ENCODE results near the gene SCG3. TPM values are rescaled to one million over a fixed set of nuclear protein-coding genes. Genes with fewer than 3 reads are reported as not detected.

The SCG3 gene
- total and polyA plus RNA-seq, 9 donors, result 0.04 to 0.74 (median 0.23) TPM; not detected in 1

DNA sequence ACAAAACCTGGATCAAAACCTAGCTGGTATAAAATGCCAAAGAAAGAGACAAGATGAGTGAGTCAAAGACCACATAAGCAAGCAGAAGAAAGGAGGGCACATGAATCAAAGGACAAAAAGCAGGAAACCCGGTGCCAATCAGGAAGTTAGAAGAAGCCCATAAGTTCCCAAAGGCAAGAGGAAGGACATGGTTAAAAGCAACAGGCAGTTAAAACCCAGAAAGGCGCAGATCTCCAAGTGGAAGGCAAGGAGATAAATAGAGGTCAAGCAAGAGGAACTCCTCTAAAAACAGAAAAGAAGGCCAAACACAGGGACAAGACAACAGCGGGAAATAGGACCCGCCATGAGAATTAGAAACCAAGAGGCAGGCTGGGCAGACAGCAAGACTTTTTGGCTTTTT lies 74.5 kb downstream of the SCG3 start:
- whole genome bisulfite sequencing (ENCODE audit: insufficient coverage), result 63% methylated on average over 3 of the region's 4 CpGs
- Histone ChIP-seq H3K9me3 (replicated peaks; ENCODE audit: control insufficient read depth, low read depth, low read length) (peaks cover 2% of the 10 kb centered on the region), H3K36me3 (ENCODE audit: control insufficient read depth, insufficient read depth, low read length) (no peaks in the 10 kb centered on the region), H3K4me3 (ENCODE audit: low read length) (no peak overlapping the region), H3K27ac (ENCODE audit: low read length) (no peak overlapping the region), H3K4me1 (ENCODE audit: control insufficient read depth, insufficient read depth, low read length) (peaks cover 17% of the 10 kb centered on the region), H3K27me3 (ENCODE audit: control insufficient read depth, insufficient read depth, low read length) (peaks cover 7% of the 10 kb centered on the region)
- DNase-seq, result no peak

DNA sequence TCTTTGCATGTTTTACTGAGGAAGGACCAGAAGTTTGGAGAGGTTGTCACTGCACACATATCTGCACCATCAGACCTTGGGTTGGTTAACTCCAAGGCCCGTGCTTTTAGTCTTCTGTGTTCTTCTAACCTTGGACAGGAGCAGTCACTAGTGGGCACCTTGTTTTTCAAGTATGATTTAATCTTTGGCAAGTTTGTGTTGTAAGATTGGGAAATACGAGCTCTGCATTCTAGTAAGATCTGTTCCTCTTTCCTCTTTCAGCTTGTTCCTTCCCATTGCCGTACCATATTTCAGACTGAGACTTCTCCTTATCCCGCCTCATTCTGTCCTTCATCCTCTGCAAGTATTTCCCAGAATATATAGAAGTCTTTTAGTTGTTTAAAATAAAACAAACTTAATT lies 75.2 kb downstream of the SCG3 start:
- H3K27ac ChIP-seq (ENCODE audit: low read length), result no peak overlapping the region
- peaks cover 12% of the 10 kb centered on the region for H3K4me1 ChIP-seq (ENCODE audit: control insufficient read depth, insufficient read depth, low read length)
- H3K36me3 ChIP-seq (ENCODE audit: control insufficient read depth, insufficient read depth, low read length), result no peaks in the 10 kb centered on the region
- H3K4me3 ChIP-seq (ENCODE audit: low read length), result no peak overlapping the region
- DNase-seq, result no peak
- WGBS (ENCODE audit: insufficient coverage), result no CpG with 5 or more reads among the region's 4 CpGs
- peaks cover 3% of the 10 kb centered on the region for H3K27me3 ChIP-seq (ENCODE audit: control insufficient read depth, insufficient read depth, low read length)
- H3K9me3 ChIP-seq (replicated peaks; ENCODE audit: control insufficient read depth, low read depth, low read length), result peaks cover 2% of the 10 kb centered on the region

DNA sequence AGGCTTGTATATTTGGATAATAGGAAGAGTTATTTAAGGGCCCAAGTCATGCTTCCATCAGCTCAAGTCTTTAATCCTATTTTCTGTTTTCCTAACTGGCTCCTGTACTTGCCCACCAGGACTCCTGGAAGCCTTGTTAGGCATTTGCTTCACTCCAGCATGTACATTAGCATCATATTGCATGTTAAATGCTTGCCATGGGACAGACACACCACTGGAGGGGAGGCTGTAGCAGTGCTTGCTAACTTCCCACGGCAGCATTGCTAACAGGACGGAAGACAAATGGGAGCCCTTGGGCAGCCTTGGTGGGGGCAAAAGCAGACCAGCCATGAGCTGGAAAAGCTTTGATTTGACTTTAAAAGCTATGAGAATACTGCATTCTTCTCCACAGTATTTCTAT lies 76.1 kb downstream of the SCG3 start:
- no peak overlapping the region for H3K27ac ChIP-seq (ENCODE audit: low read length)
- H3K36me3 ChIP-seq (ENCODE audit: control insufficient read depth, insufficient read depth, low read length), result no peaks in the 10 kb centered on the region
- peaks cover 2% of the 10 kb centered on the region for H3K9me3 ChIP-seq (replicated peaks; ENCODE audit: control insufficient read depth, low read depth, low read length)
- peaks cover under 1% of the 10 kb centered on the region for H3K27me3 ChIP-seq (ENCODE audit: control insufficient read depth, insufficient read depth, low read length)
- peaks cover 7% of the 10 kb centered on the region for H3K4me1 ChIP-seq (ENCODE audit: control insufficient read depth, insufficient read depth, low read length)
- no peak overlapping the region for H3K4me3 ChIP-seq (ENCODE audit: low read length)
- DNase-seq, result no peak
- 20% methylated on average over 1 of the region's 2 CpGs for WGBS (ENCODE audit: insufficient coverage)

DNA sequence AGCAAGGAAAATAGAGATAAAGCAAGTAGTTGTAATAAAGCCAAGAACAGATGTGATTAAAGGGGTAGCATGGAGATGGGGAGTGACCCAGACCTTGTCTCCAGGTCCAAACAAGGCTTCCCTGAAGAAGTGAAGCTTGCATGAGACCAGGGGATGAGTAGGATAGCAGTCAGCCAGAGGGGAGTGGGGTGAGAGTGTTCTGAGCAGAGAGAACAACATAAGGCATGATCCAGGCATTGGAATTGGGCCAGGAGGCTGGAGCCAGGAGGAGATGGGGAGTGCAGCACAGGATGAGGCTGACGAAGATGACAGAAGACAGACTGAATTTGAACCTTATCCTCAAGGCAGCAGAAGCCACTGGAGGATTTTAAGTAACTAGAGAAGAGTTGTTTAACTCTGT lies 77.3 kb downstream of the SCG3 start:
- H3K4me1 ChIP-seq (ENCODE audit: control insufficient read depth, insufficient read depth, low read length), result peaks cover 7% of the 10 kb centered on the region
- H3K4me3 ChIP-seq (ENCODE audit: low read length), result no peak overlapping the region
- WGBS (ENCODE audit: insufficient coverage), result 8% methylated on average over 1 of the region's 1 CpG
- H3K36me3 ChIP-seq (ENCODE audit: control insufficient read depth, insufficient read depth, low read length), result no peaks in the 10 kb centered on the region
- no peaks in the 10 kb centered on the region for H3K27me3 ChIP-seq (ENCODE audit: control insufficient read depth, insufficient read depth, low read length)
- peak; percentile 90 for DNase-seq
- H3K9me3 ChIP-seq (replicated peaks; ENCODE audit: control insufficient read depth, low read depth, low read length), result peaks cover 2% of the 10 kb centered on the region
- H3K27ac ChIP-seq (ENCODE audit: low read length), result peak overlapping the region; percentile 9

DNA sequence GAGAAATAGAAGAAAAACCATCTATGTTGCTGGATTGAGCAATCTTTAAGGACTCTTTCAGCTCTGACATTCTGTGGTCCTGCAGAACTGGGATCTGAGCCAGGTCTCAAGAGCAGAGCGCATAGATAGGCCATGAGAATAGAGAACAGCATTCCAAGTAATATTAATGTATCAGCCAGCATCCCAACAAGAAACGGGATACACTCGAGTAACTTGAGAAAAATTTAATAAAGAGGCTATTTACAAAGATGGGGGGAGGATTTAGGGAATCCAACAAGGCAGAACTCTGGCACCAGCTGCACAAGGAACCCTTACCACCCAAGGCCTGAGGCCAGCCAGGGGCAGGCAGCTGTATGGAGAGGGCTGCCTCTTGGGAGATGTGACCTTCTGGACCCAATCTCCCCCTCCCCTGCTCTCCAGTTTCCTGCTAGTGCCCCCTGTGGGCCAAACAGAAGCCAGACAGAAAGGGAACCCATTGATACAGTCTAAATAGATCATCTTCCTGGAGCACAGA lies 78.3 kb downstream of the SCG3 start:
- no CpG with 5 or more reads among the region's 3 CpGs for WGBS (ENCODE audit: insufficient coverage)
- H3K4me1 ChIP-seq (ENCODE audit: control insufficient read depth, insufficient read depth, low read length), result peaks cover 7% of the 10 kb centered on the region
- H3K9me3 ChIP-seq (replicated peaks; ENCODE audit: control insufficient read depth, low read depth, low read length), result peaks cover 2% of the 10 kb centered on the region
- H3K27ac ChIP-seq (ENCODE audit: low read length), result no peak overlapping the region
- no peaks in the 10 kb centered on the region for H3K27me3 ChIP-seq (ENCODE audit: control insufficient read depth, insufficient read depth, low read length)
- no peaks in the 10 kb centered on the region for H3K36me3 ChIP-seq (ENCODE audit: control insufficient read depth, insufficient read depth, low read length)
- peak; percentile 94 for DNase-seq
- H3K4me3 ChIP-seq (ENCODE audit: low read length), result no peak overlapping the region

DNA sequence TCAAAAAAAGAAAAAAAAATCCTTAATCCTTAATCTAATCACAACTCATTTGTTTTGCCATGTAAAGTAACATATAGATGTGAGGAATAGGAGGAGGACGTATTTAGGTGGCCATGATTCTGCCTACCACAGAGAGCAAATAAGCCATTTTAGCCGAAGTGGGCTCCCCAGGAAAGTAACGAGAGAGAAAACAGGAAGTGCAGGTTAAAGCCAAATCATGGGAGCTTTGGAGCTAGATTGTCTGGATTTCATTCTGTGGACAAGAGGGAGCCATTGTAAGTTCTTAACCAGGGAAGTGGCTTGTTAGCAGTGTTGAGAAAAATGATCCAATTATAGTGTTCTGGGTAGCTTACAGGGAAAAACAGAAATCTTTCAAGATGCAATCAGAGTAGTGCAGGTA lies 79.5 kb downstream of the SCG3 start:
- peaks cover 7% of the 10 kb centered on the region for H3K4me1 ChIP-seq (ENCODE audit: control insufficient read depth, insufficient read depth, low read length)
- DNase-seq, result no peak
- WGBS (ENCODE audit: insufficient coverage), result 46% methylated on average over 3 of the region's 3 CpGs
- H3K27ac ChIP-seq (ENCODE audit: low read length), result no peak overlapping the region
- H3K36me3 ChIP-seq (ENCODE audit: control insufficient read depth, insufficient read depth, low read length), result no peaks in the 10 kb centered on the region
- no peaks in the 10 kb centered on the region for H3K27me3 ChIP-seq (ENCODE audit: control insufficient read depth, insufficient read depth, low read length)
- H3K9me3 ChIP-seq (replicated peaks; ENCODE audit: control insufficient read depth, low read depth, low read length), result peaks cover 2% of the 10 kb centered on the region
- H3K4me3 ChIP-seq (ENCODE audit: low read length), result no peak overlapping the region

DNA sequence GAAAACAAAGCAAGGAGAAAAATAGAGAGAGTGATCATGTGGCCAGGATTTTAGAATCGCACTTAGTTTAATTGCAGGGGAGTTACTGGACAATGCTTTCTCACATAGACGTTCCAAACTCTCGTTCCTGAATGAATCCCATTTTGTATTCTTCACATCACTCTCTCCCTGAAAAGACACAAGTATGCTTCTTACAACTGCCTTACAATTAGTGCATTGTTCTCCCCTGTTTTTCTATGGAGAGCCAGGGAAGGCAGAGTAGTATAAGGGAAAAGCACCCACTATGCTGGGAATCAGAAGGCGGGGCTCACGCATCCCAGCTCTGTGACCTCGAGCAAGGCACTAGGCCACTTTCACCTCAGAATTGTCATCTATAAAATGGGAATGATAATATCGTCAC lies 84.4 kb downstream of the SCG3 start:
- no peak for DNase-seq
- Histone ChIP-seq H3K36me3 (ENCODE audit: control insufficient read depth, insufficient read depth, low read length) (peaks cover 13% of the 10 kb centered on the region), H3K9me3 (replicated peaks; ENCODE audit: control insufficient read depth, low read depth, low read length) (no peaks in the 10 kb centered on the region), H3K27ac (ENCODE audit: low read length) (no peak overlapping the region), H3K4me3 (ENCODE audit: low read length) (no peak overlapping the region), H3K4me1 (ENCODE audit: control insufficient read depth, insufficient read depth, low read length) (peaks cover 4% of the 10 kb centered on the region), H3K27me3 (ENCODE audit: control insufficient read depth, insufficient read depth, low read length) (no peaks in the 10 kb centered on the region)
- no CpG with 5 or more reads among the region's 7 CpGs for WGBS (ENCODE audit: insufficient coverage)

DNA sequence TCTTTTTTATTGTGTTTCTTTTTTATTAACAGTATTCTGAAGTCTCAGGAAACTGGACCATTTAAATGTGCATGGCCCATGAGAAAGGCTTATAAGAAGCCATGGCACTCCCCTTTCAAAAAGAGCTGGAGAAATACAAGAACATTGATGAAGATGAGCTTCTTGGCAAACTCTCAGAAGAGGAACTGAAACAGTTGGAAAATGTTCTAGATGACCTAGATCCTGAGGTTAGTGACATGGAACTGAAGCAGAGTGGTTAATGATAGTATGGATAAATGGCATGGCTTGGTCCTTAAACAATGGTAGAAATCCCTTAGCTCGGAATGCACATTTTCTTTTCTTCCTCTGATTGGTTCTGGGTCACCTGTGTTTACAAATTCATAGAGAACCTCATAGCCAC lies 85.0 kb downstream of the SCG3 start:
- peaks cover 16% of the 10 kb centered on the region for H3K36me3 ChIP-seq (ENCODE audit: control insufficient read depth, insufficient read depth, low read length)
- no peak overlapping the region for H3K4me3 ChIP-seq (ENCODE audit: low read length)
- no CpG with 5 or more reads among the region's 1 CpG for WGBS (ENCODE audit: insufficient coverage)
- H3K9me3 ChIP-seq (replicated peaks; ENCODE audit: control insufficient read depth, low read depth, low read length), result no peaks in the 10 kb centered on the region
- no peaks in the 10 kb centered on the region for H3K27me3 ChIP-seq (ENCODE audit: control insufficient read depth, insufficient read depth, low read length)
- H3K27ac ChIP-seq (ENCODE audit: low read length), result no peak overlapping the region
- peaks cover 4% of the 10 kb centered on the region for H3K4me1 ChIP-seq (ENCODE audit: control insufficient read depth, insufficient read depth, low read length)
- no peak for DNase-seq

DNA sequence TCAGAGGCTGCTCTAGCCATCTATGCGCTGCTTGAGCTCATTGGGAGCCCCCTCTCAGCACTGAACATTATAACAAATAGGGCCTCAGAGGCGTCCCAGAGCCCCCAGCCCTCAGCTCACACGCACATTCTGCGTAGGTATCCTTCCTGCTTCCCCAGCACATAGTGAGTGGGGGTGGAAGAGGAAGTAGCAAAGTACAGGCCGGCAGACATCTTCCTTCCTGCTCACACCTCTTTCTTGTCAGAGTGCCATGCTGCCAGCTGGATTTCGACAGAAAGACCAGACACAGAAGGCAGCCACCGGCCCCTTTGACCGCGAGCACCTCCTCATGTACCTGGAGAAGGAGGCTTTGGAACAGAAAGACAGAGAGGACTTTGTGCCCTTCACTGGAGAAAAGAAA lies 86.7 kb downstream of the SCG3 start:
- Histone ChIP-seq H3K4me1 (ENCODE audit: control insufficient read depth, insufficient read depth, low read length) (peaks cover 4% of the 10 kb centered on the region), H3K27me3 (ENCODE audit: control insufficient read depth, insufficient read depth, low read length) (no peaks in the 10 kb centered on the region), H3K27ac (ENCODE audit: low read length) (no peak overlapping the region), H3K9me3 (replicated peaks; ENCODE audit: control insufficient read depth, low read depth, low read length) (no peaks in the 10 kb centered on the region), H3K36me3 (ENCODE audit: control insufficient read depth, insufficient read depth, low read length) (peaks cover 16% of the 10 kb centered on the region), H3K4me3 (ENCODE audit: low read length) (no peak overlapping the region)
- WGBS (ENCODE audit: insufficient coverage), result 76% methylated on average over 3 of the region's 9 CpGs
- DNase-seq, result no peak
